GM23338 (cell line): ENCODE results near the gene BNC2. TPM values are rescaled to one million over a fixed set of nuclear protein-coding genes. Genes with fewer than 3 reads are reported as not detected.

Experiments used
- ATAC-seq: fragments of 200-7000 bp; cut with Tn5 transposase; 3 replicates; pipeline ENCODE4 v1.9.1; 2020
- DNase-seq: peaks from one replicate; pipeline ENCODE4 v3.0.0-alpha.2; 2015; ENCODE audit warnings: low spot score
- H2AFZ ChIP-seq: fragments of 200-600 bp; sonication (generic); 2 replicates; pipeline ENCODE4 v1.8.0; 2016; ENCODE audit warnings: antibody characterized with exemption, mild to moderate bottlenecking, moderate library complexity
- H3F3A ChIP-seq: fragments of 200-600 bp; sonication (generic); replicated peaks from 2 replicates; pipeline ENCODE4 v1.8.0; 2017; ENCODE audit warnings: antibody characterized with exemption, mixed run types, low read depth
- H3K27ac ChIP-seq: fragments of 200-600 bp; sonication (generic); 2 replicates; pipeline ENCODE4 v1.6.1; 2016; ENCODE audit warnings: low read depth
- H3K27me3 ChIP-seq: fragments of 200-600 bp; sonication (generic); 2 replicates; pipeline ENCODE4 v1.8.0; 2016; ENCODE audit warnings: mild to moderate bottlenecking, mixed run types, moderate library complexity; ENCODE audit not compliant: insufficient read depth
- H3K36me3 ChIP-seq: fragments of 200-600 bp; sonication (generic); 2 replicates; pipeline ENCODE4 v1.8.0; 2016; ENCODE audit warnings: mild to moderate bottlenecking; ENCODE audit not compliant: insufficient read depth
- H3K4me1 ChIP-seq: fragments of 200-600 bp; sonication (generic); 2 replicates; pipeline ENCODE4 v1.8.0; 2016; ENCODE audit warnings: mild to moderate bottlenecking, moderate library complexity; ENCODE audit not compliant: insufficient read depth
- H3K4me2 ChIP-seq: fragments of 200-600 bp; sonication (generic); 2 replicates; pipeline ENCODE4 v1.7.1; 2017; ENCODE audit warnings: mixed run types
- H3K4me3 ChIP-seq: fragments of 200-600 bp; sonication (generic); 2 replicates; pipeline ENCODE4 v1.6.1; 2016; ENCODE audit warnings: mixed run types
- H3K79me2 ChIP-seq: fragments of 200-600 bp; sonication (generic); replicated peaks from 2 replicates; pipeline ENCODE4 v1.8.0; 2017; ENCODE audit warnings: mild to moderate bottlenecking; ENCODE audit not compliant: insufficient read depth
- H3K9me2 ChIP-seq: fragments of 200-600 bp; sonication (generic); 2 replicates; pipeline ENCODE4 v1.8.0; 2017; ENCODE audit not compliant: insufficient read depth
- H4K20me1 ChIP-seq: fragments of 200-600 bp; sonication (generic); replicated peaks from 2 replicates; pipeline ENCODE4 v1.8.0; 2017; ENCODE audit warnings: mild to moderate bottlenecking; ENCODE audit not compliant: insufficient read depth
- H3K27ac Mint-ChIP-seq: 2 replicates; pipeline ENCODE4 v1.8.0; 2020; ENCODE audit warnings: inconsistent platforms, mild to moderate bottlenecking, moderate library complexity, mixed read lengths
- H3K27me3 Mint-ChIP-seq: 3 replicates; pipeline ENCODE4 v1.8.0; 2022; ENCODE audit warnings: low read depth, mild to moderate bottlenecking, moderate library complexity, mixed read lengths, inconsistent platforms; ENCODE audit not compliant: insufficient read depth, poor library complexity
- H3K36me3 Mint-ChIP-seq: 3 replicates; pipeline ENCODE4 v1.8.0; 2021; ENCODE audit warnings: low read depth, mild to moderate bottlenecking, inconsistent platforms, moderate library complexity, mixed read lengths
- H3K4me1 Mint-ChIP-seq: 3 replicates; pipeline ENCODE4 v1.8.0; 2020; ENCODE audit warnings: mild to moderate bottlenecking, inconsistent platforms, mixed read lengths
- H3K4me3 Mint-ChIP-seq: 3 replicates; pipeline ENCODE4 v1.8.0; 2021; ENCODE audit warnings: moderate library complexity, mild to moderate bottlenecking, inconsistent platforms, mixed read lengths
- H3K9me3 Mint-ChIP-seq: 3 replicates; pipeline ENCODE4 v1.8.0; 2020; ENCODE audit warnings: moderate library complexity, mild to moderate bottlenecking, inconsistent platforms, mixed read lengths
- CREB1 ChIP-seq: fragments of 250-450 bp; sonication (Bioruptor Pico); IDR thresholded peaks from 2 replicates; pipeline ENCODE4 v1.5.0; 2020; ENCODE audit warnings: low read depth, mild to moderate bottlenecking, moderate library complexity
- EZH2 ChIP-seq: fragments of 200-600 bp; sonication (generic); IDR thresholded peaks from one replicate; pipeline ENCODE4 v1.8.0; 2017; ENCODE audit warnings: antibody characterized with exemption, mild to moderate bottlenecking, low read depth; ENCODE audit not compliant: unreplicated experiment
- EZH2phosphoT487 ChIP-seq: fragments of 200-600 bp; sonication (generic); IDR thresholded peaks from one replicate; pipeline ENCODE4 v1.8.1; 2018; ENCODE audit warnings: antibody characterized with exemption; ENCODE audit not compliant: unreplicated experiment
- JUNB ChIP-seq: IDR thresholded peaks from one replicate; pipeline ENCODE4 v1.6.1; 2016; ENCODE audit warnings: antibody characterized with exemption; ENCODE audit not compliant: unreplicated experiment
- NANOG ChIP-seq: IDR thresholded peaks from 2 replicates; pipeline ENCODE4 v1.6.1; 2016; ENCODE audit warnings: antibody characterized with exemption, borderline replicate concordance
- POLR2AphosphoS5 ChIP-seq: IDR thresholded peaks from 2 replicates; pipeline ENCODE4 v1.6.1; 2016; ENCODE audit warnings: antibody characterized with exemption, low read depth
- STAT1 ChIP-seq: IDR thresholded peaks from one replicate; pipeline ENCODE4 v1.6.1; 2016; ENCODE audit warnings: antibody characterized with exemption; ENCODE audit not compliant: unreplicated experiment
- ZNF114 ChIP-seq: fragments of 250-450 bp; sonication (Bioruptor Pico); IDR thresholded peaks from 2 replicates; pipeline ENCODE4 v1.5.0; 2020; ENCODE audit warnings: mild to moderate bottlenecking, moderate library complexity
- ZNF331 ChIP-seq: fragments of 250-450 bp; sonication (Bioruptor Pico); IDR thresholded peaks from 2 replicates; pipeline ENCODE4 v1.5.0; 2020; ENCODE audit warnings: low read depth, mild to moderate bottlenecking, moderate library complexity
- polyA plus RNA-seq: library from polyadenylated mRNA; unstranded; fragments of >200 nt; fragmentation: Nextera tagmentation; extraction: Ambion mirVana; gene quantifications from 2 replicates; pipeline ENCODE4 v1.2.1, GENCODE V29; 2016
- total RNA-seq: library from RNA; depleted of rRNA; stranded (reverse); fragments of >200 nt; shearing (Covaris generic); gene quantifications from 2 replicates; pipeline ENCODE4 v1.2.3, GENCODE V29; 2014
- TF ChIP-seq, protein P1 (sequence below): fragments of 250-450 bp; sonication (Bioruptor Pico); IDR thresholded peaks from 2 replicates; pipeline ENCODE4 v1.5.0; 2020; ENCODE audit warnings: mild to moderate bottlenecking, moderate library complexity
- TF ChIP-seq, protein P2 (sequence below), 2 experiments: fragments of 200-600 bp in 1 of 2; sonication (generic) in 1 of 2; conservative IDR thresholded peaks; 2 replicates each; pipeline versions ENCODE4 v1.5.1 to v1.6.1; 2016 to 2017; ENCODE audit warnings: antibody characterized with exemption in 2 of 2, low read depth in 2 of 2, mild to moderate bottlenecking in 2 of 2, moderate library complexity in 1 of 2
- TF ChIP-seq, protein P3 (sequence below): IDR thresholded peaks from one replicate; pipeline ENCODE4 v1.6.1; 2018; ENCODE audit warnings: antibody characterized with exemption; ENCODE audit not compliant: unreplicated experiment
- TF ChIP-seq, protein P4 (sequence below): IDR thresholded peaks from 2 replicates; pipeline ENCODE4 v1.6.1; 2016; ENCODE audit warnings: antibody characterized with exemption

The BNC2 gene
- total and polyA plus RNA-seq, 2 experiments from 2014 or later = 12.7 to 13.2 TPM

DNA sequence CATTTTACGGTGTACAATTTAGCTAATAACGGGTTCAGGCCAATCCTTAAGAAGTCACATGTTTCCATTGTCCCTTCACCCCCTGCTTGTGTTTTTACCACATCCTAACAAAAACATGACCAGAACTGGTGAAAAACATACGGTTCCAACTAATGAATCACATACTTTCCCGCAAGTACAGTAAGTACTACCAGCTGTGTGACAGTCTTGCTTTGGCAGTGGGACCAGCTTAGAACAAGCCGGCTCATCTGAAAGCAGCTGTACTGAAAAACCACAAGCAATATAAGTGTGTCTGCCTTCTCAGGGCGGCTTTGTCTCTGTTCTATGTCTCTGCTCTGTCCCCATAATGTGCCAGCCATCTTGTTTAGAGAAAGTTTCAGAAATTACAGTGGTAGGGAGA is 242.5 kb downstream of the BNC2 start:
- Histone ChIP-seq H3K4me1 (peaks cover 45% of the 10 kb centered on the region), H3K4me2 (no peak overlapping the region), H3K9me2 (no peaks in the 10 kb centered on the region), H3K36me3 (no peaks in the 10 kb centered on the region), H4K20me1 (no peaks in the 10 kb centered on the region), H3K27me3 (no peaks in the 10 kb centered on the region), H2AFZ (no peak overlapping the region), H3K27ac (peak overlapping the region; percentile 48), H3K4me3 (no peak overlapping the region), H3F3A (no peaks in the 10 kb centered on the region), H3K79me2 (peaks cover 9% of the 10 kb centered on the region; the same call in 1 of the 2 replicates)
- Mint-ChIP-seq H3K9me3 (no peaks in the 10 kb centered on the region), H3K27me3 (no peaks in the 10 kb centered on the region), H3K36me3 (no peaks in the 10 kb centered on the region), H3K4me3 (no peak overlapping the region), H3K4me1 (peaks cover 58% of the 10 kb centered on the region), H3K27ac (no peak overlapping the region; the same call in 1 of the 2 replicates)
- TF ChIP-seq STAT1 (no peak), EZH2 (no peak), ZNF114 (no peak), CREB1 (CRISPR knock-in tag) (no peak), ZNF331 (CRISPR knock-in tag) (no peak), JUNB (no peak), NANOG (no peak), POLR2AphosphoS5 (no peak), EZH2phosphoT487 (no peak)
- TF ChIP-seq, protein P1, sequence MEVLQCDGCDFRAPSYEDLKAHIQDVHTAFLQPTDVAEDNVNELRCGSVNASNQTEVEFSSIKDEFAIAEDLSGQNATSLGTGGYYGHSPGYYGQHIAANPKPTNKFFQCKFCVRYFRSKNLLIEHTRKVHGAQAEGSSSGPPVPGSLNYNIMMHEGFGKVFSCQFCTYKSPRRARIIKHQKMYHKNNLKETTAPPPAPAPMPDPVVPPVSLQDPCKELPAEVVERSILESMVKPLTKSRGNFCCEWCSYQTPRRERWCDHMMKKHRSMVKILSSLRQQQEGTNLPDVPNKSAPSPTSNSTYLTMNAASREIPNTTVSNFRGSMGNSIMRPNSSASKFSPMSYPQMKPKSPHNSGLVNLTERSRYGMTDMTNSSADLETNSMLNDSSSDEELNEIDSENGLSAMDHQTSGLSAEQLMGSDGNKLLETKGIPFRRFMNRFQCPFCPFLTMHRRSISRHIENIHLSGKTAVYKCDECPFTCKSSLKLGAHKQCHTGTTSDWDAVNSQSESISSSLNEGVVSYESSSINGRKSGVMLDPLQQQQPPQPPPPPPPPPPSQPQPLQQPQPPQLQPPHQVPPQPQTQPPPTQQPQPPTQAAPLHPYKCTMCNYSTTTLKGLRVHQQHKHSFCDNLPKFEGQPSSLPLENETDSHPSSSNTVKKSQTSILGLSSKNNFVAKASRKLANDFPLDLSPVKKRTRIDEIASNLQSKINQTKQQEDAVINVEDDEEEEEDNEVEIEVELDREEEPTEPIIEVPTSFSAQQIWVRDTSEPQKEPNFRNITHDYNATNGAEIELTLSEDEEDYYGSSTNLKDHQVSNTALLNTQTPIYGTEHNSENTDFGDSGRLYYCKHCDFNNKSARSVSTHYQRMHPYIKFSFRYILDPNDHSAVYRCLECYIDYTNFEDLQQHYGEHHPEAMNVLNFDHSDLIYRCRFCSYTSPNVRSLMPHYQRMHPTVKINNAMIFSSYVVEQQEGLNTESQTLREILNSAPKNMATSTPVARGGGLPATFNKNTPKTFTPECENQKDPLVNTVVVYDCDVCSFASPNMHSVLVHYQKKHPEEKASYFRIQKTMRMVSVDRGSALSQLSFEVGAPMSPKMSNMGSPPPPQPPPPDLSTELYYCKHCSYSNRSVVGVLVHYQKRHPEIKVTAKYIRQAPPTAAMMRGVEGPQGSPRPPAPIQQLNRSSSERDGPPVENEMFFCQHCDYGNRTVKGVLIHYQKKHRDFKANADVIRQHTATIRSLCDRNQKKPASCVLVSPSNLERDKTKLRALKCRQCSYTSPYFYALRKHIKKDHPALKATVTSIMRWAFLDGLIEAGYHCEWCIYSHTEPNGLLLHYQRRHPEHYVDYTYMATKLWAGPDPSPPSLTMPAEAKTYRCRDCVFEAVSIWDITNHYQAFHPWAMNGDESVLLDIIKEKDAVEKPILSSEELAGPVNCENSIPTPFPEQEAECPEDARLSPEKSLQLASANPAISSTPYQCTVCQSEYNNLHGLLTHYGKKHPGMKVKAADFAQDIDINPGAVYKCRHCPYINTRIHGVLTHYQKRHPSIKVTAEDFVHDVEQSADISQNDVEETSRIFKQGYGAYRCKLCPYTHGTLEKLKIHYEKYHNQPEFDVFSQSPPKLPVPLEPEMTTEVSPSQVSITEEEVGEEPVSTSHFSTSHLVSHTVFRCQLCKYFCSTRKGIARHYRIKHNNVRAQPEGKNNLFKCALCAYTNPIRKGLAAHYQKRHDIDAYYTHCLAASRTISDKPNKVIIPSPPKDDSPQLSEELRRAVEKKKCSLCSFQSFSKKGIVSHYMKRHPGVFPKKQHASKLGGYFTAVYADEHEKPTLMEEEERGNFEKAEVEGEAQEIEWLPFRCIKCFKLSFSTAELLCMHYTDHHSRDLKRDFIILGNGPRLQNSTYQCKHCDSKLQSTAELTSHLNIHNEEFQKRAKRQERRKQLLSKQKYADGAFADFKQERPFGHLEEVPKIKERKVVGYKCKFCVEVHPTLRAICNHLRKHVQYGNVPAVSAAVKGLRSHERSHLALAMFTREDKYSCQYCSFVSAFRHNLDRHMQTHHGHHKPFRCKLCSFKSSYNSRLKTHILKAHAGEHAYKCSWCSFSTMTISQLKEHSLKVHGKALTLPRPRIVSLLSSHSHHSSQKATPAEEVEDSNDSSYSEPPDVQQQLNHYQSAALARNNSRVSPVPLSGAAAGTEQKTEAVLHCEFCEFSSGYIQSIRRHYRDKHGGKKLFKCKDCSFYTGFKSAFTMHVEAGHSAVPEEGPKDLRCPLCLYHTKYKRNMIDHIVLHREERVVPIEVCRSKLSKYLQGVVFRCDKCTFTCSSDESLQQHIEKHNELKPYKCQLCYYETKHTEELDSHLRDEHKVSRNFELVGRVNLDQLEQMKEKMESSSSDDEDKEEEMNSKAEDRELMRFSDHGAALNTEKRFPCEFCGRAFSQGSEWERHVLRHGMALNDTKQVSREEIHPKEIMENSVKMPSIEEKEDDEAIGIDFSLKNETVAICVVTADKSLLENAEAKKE (CRISPR knock-in tag) = no peak
- TF ChIP-seq, protein P2, sequence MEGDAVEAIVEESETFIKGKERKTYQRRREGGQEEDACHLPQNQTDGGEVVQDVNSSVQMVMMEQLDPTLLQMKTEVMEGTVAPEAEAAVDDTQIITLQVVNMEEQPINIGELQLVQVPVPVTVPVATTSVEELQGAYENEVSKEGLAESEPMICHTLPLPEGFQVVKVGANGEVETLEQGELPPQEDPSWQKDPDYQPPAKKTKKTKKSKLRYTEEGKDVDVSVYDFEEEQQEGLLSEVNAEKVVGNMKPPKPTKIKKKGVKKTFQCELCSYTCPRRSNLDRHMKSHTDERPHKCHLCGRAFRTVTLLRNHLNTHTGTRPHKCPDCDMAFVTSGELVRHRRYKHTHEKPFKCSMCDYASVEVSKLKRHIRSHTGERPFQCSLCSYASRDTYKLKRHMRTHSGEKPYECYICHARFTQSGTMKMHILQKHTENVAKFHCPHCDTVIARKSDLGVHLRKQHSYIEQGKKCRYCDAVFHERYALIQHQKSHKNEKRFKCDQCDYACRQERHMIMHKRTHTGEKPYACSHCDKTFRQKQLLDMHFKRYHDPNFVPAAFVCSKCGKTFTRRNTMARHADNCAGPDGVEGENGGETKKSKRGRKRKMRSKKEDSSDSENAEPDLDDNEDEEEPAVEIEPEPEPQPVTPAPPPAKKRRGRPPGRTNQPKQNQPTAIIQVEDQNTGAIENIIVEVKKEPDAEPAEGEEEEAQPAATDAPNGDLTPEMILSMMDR (conservative IDR thresholded peaks at IDR 0.05; ENCODE audit: low read depth in 2 of 2) = no peak
- TF ChIP-seq, protein P3, sequence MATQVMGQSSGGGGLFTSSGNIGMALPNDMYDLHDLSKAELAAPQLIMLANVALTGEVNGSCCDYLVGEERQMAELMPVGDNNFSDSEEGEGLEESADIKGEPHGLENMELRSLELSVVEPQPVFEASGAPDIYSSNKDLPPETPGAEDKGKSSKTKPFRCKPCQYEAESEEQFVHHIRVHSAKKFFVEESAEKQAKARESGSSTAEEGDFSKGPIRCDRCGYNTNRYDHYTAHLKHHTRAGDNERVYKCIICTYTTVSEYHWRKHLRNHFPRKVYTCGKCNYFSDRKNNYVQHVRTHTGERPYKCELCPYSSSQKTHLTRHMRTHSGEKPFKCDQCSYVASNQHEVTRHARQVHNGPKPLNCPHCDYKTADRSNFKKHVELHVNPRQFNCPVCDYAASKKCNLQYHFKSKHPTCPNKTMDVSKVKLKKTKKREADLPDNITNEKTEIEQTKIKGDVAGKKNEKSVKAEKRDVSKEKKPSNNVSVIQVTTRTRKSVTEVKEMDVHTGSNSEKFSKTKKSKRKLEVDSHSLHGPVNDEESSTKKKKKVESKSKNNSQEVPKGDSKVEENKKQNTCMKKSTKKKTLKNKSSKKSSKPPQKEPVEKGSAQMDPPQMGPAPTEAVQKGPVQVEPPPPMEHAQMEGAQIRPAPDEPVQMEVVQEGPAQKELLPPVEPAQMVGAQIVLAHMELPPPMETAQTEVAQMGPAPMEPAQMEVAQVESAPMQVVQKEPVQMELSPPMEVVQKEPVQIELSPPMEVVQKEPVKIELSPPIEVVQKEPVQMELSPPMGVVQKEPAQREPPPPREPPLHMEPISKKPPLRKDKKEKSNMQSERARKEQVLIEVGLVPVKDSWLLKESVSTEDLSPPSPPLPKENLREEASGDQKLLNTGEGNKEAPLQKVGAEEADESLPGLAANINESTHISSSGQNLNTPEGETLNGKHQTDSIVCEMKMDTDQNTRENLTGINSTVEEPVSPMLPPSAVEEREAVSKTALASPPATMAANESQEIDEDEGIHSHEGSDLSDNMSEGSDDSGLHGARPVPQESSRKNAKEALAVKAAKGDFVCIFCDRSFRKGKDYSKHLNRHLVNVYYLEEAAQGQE = no peak
- TF ChIP-seq, protein P4, sequence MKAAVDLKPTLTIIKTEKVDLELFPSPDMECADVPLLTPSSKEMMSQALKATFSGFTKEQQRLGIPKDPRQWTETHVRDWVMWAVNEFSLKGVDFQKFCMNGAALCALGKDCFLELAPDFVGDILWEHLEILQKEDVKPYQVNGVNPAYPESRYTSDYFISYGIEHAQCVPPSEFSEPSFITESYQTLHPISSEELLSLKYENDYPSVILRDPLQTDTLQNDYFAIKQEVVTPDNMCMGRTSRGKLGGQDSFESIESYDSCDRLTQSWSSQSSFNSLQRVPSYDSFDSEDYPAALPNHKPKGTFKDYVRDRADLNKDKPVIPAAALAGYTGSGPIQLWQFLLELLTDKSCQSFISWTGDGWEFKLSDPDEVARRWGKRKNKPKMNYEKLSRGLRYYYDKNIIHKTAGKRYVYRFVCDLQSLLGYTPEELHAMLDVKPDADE = no peak
- ATAC-seq (no peak), DNase-seq (no peak)
